GM18870 (cell line): ENCODE results near the gene CROCC2.

Experiments used
- ATAC-seq: cut with Tn5 transposase; IDR thresholded peaks from one replicate; pipeline ENCODE4 v1.9.1; 2021; ENCODE audit warnings: moderate library complexity; ENCODE audit not compliant: unreplicated experiment

CROCC2 gene

DNA sequence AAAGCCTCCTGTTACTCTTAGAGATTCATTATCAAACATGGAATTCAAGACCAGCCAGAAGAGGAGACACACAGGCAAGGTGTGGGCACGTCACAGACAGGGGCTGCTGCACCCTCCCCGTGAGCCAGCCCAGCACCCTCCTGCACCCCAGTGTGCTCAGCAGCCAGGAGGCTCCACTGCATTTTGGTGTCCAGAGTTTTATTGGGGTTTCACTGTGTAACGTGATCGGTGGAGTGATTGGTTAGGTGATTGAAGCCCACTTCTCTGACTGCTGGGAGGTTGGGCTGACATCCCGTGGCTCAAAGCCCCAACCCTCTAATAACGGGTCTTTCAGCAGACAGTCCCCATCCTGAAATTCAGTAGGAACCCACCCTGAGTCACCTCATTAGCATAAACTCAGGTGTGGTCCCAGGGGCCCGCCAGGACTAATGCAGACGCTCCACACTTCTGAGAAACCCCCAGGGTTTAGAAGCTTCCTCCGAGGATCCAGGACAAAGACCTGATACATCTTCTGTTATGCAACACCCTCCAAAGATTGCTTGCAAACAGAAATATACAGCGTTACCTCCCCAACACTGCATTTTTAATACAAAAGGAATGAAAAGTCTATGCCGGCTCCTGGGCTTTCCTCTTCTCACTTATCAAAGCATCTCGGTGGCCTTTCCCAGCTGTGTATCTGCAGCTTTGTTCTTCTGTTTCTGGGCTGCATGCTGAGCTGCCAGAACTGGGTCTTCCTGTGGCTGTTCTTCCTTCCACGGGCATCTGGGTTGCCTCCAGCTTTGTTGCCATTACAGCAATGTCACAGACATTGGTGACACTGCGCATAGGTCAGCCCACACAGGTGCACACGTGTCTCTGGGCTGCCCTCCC lies 48.5 kb downstream of the CROCC2 start:
- no peak for ATAC-seq

DNA sequence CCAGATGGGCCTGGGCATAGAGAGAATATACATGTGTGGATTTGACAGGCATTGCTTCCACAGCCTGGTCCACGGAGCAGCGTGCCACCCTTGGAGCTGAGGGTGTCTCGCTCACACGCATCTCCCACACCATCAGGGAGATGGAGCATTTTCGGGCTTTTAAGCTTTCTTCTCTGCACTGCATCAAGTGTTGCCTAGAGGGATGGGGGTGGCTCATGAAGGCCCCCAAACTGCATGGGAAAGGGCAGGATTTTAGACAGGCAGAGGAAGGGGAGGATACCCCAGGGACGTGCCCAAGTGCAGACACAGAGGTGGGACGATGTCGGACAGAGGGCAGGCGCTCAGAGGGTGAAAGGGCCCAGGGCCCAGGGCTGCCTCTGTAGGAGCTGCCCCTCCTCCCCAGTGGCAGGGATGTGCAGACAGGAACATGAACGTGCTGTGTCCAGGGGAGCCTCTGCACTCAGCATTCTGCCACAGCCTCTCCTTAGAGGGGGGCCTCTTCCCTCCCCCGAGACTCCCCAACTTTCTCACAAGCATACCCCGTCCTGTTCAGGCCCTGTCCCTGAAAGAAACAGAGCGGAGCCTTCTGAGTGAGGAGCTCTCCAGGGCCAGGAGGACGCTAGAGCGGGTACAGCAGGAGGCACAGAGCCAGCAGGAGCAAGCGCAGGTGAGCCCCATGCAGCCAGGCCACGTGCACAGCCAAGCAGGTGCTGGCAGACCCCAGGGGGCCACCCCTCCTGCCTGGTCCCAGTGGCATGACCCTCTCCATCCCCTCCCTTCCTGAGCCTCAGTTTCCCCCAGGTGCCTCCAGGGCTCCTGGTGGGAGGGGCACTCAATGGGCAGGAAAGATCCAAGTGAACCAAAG lies 49.4 kb downstream of the CROCC2 start:
- ATAC-seq: no peak

DNA sequence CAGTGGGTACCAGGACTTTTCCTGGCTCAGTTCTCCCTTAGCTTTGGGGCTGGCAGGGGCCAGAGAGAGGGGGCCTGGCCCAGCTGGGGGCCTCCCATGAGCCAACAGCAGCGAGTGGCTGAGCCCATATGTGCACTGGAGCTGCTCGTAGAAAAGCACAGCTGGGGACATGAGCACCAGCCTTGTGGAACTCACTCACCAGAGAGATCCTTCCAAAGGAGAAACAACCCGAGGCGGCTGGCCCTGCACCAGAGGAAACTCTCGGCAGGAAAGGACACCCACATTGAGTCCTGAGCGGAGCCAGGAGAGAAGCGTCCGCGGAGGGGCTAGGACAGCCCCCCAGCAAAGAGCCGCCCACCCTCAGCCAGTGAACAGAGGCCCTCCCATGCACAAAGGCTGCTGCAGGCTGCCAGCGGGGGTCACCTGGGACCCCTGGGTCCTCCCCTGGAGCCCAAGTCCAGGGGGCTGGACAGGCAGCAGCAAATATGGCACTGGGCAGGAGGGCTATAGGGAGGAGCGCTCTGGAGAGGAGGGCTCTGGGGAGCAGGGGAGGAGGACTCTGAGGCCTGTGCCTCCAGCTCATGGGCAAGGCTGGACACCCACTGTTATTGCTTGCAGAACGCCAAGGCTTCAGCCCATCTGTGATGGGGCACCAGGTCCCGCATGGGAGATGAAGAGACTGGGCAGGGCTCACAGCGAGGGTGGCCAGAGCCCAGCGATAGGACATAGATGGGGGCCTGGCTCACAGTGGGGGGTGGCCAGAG lies 50.2 kb downstream of the CROCC2 start:
- no peak for ATAC-seq

DNA sequence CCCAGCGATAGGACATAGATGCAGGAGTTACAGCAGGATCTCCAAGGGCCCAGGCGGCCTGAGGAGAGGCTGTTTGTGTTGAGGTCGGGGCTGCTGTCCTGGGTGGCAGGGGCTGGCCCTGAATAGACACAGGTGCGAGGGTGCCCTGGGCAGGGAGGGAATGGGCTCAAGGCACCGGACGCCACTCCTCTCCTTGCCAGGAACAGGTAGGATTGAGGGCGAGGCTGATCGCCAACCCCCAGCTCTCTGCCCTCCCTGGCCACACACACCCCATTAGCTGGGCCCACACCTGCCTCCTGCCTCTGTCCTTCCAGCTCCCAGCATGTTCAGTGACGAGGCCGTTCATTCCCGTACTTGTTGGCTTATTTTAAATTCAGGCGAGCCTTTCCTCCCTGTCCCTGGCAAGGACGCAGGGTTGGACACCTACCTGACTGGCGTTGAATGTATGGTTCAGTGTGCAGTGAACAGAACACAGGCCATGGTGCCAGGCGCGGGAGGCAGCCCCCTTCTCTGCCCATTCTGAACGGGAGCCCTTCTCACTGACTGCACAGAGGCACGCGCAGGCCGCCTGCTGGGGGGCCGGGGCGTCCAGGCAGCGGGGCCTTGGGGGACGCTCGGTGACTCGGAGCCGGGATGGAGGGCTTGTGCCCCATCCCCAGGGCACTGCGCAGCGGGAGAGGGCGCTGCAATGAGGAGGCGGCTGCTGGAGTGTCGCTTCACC lies 51.0 kb downstream of the CROCC2 start:
- no peak for ATAC-seq

DNA sequence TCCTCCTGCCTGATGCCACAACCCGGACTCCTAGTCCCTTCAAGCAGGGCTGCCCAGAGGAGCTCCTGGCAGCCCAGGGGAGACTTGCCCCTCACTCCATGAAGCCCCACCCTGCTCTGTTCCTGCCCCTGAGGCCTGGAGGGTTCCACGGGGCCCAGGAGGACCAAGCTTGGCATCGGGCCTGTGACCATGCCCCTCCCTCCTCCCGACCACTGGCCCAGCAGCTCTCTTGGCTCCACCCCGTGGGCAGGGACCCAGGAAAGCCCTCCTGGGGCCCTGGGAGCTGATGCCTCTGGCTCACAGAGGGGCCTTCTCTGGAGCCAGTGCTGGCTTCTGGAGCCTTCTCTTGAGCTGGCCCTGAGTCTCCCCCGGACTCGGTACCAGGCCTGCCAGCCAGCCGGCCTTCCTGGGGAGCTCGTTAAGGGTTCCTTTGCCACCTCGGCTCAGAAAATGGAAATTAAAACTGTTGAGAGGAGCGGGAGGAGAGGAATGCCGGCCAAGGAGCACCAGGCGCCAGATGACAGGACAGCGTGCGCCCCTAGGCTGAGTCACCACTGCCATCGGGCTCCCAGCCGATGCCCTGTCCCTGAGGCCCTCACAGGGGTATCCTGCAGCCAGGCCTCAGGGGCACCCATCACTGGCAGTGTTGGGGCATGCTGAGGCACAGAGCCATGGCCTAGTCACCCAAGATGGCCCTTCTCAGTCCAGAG lies 51.7 kb downstream of the CROCC2 start:
- ATAC-seq: no peak

DNA sequence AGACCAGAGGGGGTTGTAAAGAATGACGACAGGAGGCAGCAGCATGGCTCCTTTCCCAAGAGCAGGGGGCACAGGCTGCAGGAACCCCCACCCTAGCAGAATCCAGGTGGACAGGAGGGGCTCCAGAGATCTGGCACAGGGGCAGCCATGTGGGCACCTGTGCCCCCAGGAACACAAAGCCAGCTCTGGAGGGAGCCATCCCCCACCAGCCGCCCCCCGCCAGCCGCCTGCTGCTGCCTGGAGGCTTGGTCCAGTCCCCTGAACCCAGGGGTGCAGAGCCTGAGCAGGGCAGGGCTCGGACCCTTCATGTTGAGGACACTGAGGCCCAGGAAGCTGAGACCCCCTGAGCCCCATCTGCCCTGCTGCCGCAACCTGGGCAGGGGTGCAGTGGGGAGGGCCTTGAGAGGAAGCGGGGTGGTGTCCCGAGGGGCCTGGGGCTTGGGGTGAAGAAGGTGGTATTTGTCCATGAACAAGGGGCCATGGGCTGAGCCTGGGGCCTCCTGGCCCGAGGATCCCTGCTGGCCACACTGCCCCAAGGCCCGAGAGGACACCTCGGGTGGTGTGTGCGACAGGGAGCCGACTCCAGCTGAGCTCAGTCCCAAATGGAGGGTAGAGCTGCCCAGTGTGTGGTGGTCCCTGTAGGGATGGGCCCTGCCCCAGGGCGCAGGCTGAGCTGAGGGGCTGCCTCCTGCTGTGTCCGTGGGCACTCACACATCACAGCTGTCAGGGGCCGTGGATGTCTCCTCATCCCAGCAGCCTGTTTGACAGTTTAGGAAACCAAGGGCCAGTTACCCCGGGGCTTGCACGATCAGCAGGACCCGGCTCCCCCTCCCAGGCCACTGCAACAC lies 52.5 kb downstream of the CROCC2 start:
- ATAC-seq: no peak

DNA sequence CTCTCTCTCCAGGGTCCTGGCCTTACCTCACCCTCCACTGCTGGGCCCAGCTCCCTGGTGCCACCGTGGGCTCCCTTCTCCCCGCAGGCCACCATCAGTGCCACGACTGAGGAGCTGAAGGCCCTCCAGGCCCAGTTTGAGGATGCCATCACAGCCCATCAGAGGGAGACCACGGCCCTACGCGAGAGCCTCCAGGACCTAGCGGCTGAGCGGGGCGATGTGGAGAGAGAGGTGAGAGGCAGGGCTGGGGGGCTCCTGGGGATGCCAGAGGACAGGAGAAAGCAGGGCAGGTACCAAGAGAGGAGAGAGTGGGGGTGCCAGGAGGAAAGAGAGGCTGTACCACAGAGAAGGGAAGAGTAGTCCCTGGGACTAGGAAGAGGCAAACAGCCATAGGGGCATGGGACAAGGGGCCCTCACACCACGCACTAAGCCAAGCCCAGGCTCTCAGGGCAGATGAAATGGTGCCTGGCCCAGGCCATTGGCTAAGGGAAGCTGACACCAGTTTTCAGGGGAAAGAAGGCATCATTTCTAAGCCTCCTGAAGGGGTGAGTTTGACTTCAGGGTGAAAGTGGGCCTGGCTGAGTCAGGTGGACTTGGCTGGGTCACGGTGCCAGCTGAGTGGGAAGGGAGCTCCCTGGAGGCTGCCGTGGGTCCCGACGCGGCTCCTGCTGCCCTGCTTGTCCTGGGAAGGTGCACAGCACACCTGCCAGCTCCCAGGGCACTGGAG lies 53.2 kb downstream of the CROCC2 start:
- ATAC-seq: no peak

DNA sequence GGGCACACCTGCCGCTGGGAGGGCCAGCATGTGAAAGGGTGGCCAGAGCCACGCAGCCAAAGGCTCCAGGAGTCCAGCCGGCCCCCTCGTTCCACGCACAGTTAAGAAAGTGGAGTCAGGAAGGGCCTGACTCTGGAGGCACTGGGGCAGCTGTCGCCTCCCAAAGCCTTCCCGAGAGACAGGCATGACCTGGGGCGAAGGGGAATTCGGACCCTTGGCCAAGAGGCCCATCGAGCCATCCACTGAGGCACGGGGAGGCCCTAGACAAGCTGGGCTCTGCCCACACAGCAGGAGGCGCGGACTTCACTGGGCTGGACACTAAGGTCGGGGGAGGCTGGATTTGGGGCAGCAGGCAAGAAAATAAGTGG lies 53.8 kb downstream of the CROCC2 start:
- no peak for ATAC-seq

DNA sequence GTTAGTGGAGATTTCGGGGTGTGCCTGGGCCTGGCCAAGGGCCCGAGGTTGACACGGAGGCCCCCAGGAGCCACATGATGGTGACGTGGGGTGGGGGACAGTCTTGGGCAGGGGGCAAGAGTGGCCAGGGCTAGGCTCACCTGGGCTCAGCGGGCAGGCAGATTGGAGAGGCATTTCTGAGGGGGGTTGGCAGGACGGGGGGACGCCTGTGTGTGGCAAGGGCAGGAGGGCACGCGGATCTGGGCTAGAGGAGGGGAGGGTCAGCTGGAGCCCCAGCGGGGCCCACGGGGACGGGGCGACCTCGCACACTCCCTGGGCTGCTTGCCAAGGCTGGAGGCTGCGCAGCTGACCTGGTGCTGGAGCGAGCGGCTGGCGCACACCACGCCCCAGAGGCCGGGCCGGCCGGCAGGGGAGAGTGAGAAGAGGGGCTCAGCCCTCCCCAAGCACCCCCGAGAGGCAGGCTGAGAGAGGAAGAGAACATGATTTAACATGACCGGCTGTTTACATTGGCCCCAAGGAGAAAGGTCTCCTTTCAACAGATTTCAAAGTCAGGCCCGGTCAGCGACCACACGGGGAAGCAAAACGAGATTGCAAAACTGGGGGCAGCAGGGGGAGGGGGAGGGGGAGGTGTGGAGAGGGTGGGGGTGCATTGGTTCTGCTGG lies 54.3 kb downstream of the CROCC2 start:
- no peak for ATAC-seq

DNA sequence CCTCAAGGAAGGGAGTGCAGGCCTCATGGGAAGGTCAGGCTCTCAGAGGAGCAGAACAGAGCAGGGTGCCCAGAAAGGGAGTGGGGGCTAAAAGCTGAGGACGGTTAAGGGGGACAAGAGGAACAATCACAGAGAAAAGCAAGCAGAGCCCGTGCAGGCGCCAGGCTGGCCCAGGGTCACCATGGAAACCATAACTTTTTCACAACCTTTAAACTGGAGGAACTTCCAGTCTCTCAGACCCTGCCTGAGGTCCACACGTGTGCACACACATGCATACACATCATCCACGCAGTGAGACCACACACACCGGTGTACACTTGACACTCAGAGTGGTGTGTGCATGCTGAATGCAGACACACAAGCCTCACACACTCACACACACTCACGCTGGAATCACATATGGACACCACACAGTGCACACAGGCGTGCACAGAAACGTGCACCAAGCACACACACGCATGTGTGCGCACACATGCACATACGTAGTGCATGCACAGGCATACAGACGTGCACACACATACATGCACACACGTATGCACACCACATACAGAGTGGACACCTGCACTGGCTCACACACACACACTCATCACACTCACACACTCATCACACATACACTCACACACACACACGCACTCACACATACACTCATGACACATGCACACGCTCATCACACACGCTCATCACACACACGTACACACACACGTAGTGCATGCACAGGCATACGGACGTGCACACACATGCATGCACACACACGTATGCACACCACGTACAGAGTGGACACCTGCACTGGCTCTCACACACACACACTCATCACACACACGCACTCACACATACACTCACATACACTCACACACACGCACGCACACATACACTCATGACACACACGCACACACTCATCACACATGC lies 55.1 kb downstream of the CROCC2 start:
- no peak for ATAC-seq

DNA sequence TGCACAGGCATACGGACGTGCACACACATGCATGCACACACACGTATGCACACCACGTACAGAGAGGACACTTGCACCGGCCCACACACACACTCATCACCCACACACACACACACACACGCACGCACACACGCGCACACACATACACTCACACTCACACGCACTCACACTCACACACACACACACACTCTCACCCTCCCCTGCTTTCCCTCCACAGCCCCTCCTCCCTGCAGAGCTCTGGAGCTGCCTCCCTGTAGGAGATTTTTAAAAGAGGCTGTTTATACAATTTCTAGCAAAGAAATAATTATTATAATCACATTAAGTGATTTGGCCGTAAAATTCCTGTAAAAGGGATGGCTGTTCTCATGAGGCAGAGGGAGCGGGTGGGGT lies 55.8 kb downstream of the CROCC2 start:
- no peak for ATAC-seq

DNA sequence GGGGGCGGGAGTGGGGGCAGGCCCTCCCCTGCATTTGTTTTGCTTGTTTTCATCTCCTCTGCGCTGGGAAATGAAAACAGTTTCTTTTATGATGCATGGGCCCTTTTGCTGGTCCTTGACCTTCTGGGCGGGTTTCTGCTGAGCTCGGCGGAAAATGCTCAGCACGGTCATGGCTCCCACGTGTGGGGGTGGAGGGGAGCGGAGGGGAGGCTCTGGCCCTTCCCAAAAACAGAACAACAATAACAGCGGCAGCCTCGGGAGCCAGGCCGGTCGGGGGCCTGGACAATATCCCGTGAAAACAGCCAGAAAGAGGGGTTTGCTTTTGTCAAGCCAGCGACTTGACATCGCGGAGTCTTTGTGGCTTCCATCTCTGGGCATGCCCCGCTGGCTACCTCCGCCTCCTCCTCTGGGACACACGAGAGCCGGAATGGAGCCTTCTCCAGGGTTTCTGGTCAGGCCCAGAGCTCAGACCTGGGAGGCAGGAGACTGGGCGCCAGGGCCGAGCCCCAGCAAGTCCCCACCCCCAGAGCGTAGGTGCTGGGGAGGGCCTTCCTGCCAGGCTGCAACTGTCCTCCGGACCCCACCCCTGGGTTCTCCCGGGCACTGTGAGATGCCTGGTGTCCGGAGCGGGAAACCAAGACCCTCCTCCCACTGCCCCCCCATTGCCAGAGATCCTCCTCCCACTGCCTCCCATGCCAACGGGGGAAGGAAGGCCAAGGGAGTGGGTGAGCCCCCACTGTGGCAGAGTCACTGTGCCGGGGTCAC lies 56.3 kb downstream of the CROCC2 start:
- no peak for ATAC-seq

DNA sequence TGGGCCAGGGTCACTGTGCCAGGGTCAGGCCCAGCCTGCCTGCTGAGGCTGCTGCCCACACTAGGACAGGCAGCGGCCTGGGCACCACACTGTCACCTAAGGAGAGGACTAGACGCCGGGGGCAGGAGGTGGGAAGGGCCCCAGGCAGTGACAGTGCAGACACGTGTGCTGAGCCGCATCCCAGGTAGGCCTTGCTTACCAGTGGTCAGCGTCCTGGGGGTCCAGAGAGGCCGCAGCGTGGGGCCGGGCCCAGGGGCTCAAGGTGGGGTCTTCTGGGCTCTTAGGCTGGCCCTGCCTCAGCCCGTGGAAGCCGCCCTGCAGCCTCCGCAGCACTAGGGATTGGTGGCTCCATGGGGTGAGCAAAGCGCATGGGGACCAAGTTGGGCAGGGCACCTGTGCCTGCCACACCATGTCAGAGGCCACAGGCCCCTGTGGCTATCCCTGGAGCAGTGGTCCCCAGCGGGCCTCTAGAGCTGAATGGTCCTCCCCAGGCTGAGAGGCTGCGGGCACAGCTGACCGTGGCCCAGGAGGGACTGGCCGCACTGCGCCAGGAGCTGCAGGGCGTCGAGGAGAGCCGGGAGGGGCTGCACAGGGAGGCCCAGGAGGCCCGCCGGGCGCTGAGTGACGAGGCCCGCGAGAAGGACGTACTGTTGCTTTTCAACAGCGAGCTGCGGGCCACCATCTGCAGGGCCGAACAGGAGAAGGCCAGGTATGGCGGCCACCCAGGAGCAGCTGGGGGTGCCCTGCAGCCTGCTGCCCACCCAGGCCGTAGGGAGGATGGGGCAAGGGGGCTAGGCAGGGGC lies 57.1 kb downstream of the CROCC2 start:
- no peak for ATAC-seq

DNA sequence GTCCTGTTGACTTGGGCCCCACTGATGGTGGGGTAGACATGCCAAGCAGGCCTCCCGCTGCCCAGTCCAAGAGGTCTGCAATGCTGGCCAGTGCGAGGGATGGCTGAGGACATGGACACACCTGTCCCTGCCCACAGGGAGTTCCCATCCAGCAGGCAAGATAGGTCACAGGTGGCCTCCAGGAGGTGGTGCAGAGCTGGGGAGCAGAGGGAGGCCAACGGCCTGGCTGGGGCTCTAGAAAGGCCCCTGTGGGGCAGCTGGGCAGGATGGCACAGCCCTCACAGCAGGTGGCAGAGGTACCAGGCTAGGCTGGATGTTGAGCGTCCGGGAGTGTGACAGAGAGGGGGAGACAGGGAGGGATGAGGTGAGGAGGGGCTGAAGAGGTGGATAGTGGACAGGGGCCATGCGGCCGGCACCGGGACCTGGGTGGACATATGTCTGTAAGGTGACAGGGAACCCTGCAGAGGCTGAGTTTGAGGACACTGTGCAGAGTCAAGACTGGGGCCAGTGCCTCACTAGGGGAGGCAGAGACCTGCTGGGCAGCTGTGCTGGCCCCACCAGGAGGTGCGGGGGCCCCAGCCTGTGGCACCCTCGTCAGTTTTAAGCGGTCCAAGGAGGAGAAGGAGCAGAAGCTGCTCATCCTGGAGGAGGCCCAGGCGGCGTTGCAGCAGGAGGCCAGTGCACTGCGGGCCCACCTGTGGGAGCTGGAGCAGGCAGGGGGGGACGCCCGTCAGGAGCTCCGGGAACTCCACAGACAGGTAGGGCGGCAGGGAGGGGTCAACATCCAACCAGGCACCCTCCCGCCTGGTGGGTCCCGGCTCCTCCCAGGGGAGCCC lies 58.0 kb downstream of the CROCC2 start:
- ATAC-seq: no peak
